Measurements from ENCODE around the gene EBF4.
"Not testable (repeated sequence)": the region's sequence is repeated elsewhere in the genome, so short reads cannot be mapped to it uniquely, and the experiment has no call there.

The EBF4 gene

GRCh38 chr20:2672446-2672845 is 20.1 kb upstream of the EBF4 start:
- Histone ChIP-seq H3K9me3 (ENCODE audit: control insufficient read depth in 2 of 2, low read length in 2 of 2) (no peaks in the 10 kb centered on the region), H3K27me3 (ENCODE audit: control insufficient read depth in 2 of 2, insufficient read depth in 2 of 2, low read length in 2 of 2) (no peaks in the 10 kb centered on the region), H3K9ac (ENCODE audit: low read depth in 1 of 2, low read length in 2 of 2) (no peak overlapping the region), H3K4me1 (ENCODE audit: control insufficient read depth in 2 of 2, insufficient read depth in 2 of 2, low read length in 2 of 2) (no peaks in the 10 kb centered on the region), H3K27ac (ENCODE audit: low read depth in 2 of 2, low read length in 2 of 2) (no peak overlapping the region), H3K36me3 (ENCODE audit: control insufficient read depth in 2 of 2, insufficient read depth in 2 of 2, low read length in 2 of 2) (no peaks in the 10 kb centered on the region), H3K4me3 (ENCODE audit: low read length in 2 of 2) (no peak overlapping the region)

- Histone ChIP-seq H3K4me3 (ENCODE audit: low read length in 2 of 2) (no peak overlapping the region), H3K9ac (ENCODE audit: low read depth in 1 of 2, low read length in 2 of 2) (no peak overlapping the region), H3K36me3 (ENCODE audit: control insufficient read depth in 2 of 2, insufficient read depth in 2 of 2, low read length in 2 of 2) (no peaks in the 10 kb centered on the region), H3K9me3 (ENCODE audit: control insufficient read depth in 2 of 2, low read length in 2 of 2) (no peaks in the 10 kb centered on the region), H3K27me3 (ENCODE audit: control insufficient read depth in 2 of 2, insufficient read depth in 2 of 2, low read length in 2 of 2) (no peaks in the 10 kb centered on the region), H3K27ac (ENCODE audit: low read depth in 2 of 2, low read length in 2 of 2) (no peak overlapping the region), H3K4me1 (ENCODE audit: control insufficient read depth in 2 of 2, insufficient read depth in 2 of 2, low read length in 2 of 2) (no peaks in the 10 kb centered on the region)
Observed at GRCh38 chr20:2673453-2673852, 19.1 kb upstream of the EBF4 start.

- Histone ChIP-seq H3K4me3 (ENCODE audit: low read length in 2 of 2) (no peak overlapping the region), H3K27me3 (ENCODE audit: control insufficient read depth in 2 of 2, insufficient read depth in 2 of 2, low read length in 2 of 2) (no peaks in the 10 kb centered on the region), H3K9me3 (ENCODE audit: control insufficient read depth in 2 of 2, low read length in 2 of 2) (no peaks in the 10 kb centered on the region), H3K9ac (ENCODE audit: low read depth in 1 of 2, low read length in 2 of 2) (no peak overlapping the region), H3K27ac (ENCODE audit: low read depth in 2 of 2, low read length in 2 of 2) (no peak overlapping the region), H3K4me1 (ENCODE audit: control insufficient read depth in 2 of 2, insufficient read depth in 2 of 2, low read length in 2 of 2) (no peaks in the 10 kb centered on the region), H3K36me3 (ENCODE audit: control insufficient read depth in 2 of 2, insufficient read depth in 2 of 2, low read length in 2 of 2) (no peaks in the 10 kb centered on the region)
Observed at GRCh38 chr20:2680046-2680445, 12.5 kb upstream of the EBF4 start.

GRCh38 chr20:2682040-2682439 is 10.5 kb upstream of the EBF4 start:
- not testable (repeated sequence) for H3K36me3 ChIP-seq (ENCODE audit: control insufficient read depth in 2 of 2, insufficient read depth in 2 of 2, low read length in 2 of 2); H3K4me3 ChIP-seq (ENCODE audit: low read length in 2 of 2); H3K27ac ChIP-seq (ENCODE audit: low read depth in 2 of 2, low read length in 2 of 2); H3K27me3 ChIP-seq (ENCODE audit: control insufficient read depth in 2 of 2, insufficient read depth in 2 of 2, low read length in 2 of 2); H3K9me3 ChIP-seq (ENCODE audit: control insufficient read depth in 2 of 2, low read length in 2 of 2); H3K4me1 ChIP-seq (ENCODE audit: control insufficient read depth in 2 of 2, insufficient read depth in 2 of 2, low read length in 2 of 2); H3K9ac ChIP-seq (ENCODE audit: low read depth in 1 of 2, low read length in 2 of 2)

GRCh38 chr20:2684817-2685216 is 7.8 kb upstream of the EBF4 start:
- H3K36me3 ChIP-seq (ENCODE audit: control insufficient read depth in 2 of 2, insufficient read depth in 2 of 2, low read length in 2 of 2); H3K9me3 ChIP-seq (ENCODE audit: control insufficient read depth in 2 of 2, low read length in 2 of 2); H3K4me3 ChIP-seq (ENCODE audit: low read length in 2 of 2); H3K9ac ChIP-seq (ENCODE audit: low read depth in 1 of 2, low read length in 2 of 2); H3K27ac ChIP-seq (ENCODE audit: low read depth in 2 of 2, low read length in 2 of 2); H3K4me1 ChIP-seq (ENCODE audit: control insufficient read depth in 2 of 2, insufficient read depth in 2 of 2, low read length in 2 of 2): not testable (repeated sequence)
- H3K27me3 ChIP-seq (ENCODE audit: control insufficient read depth in 2 of 2, insufficient read depth in 2 of 2, low read length in 2 of 2), result peaks cover 9 to 15% of the 10 kb centered on the region in 2 donors

GRCh38 chr20:2687514-2687913 is 5.1 kb upstream of the EBF4 start:
- no peak overlapping the region for H3K4me3 ChIP-seq (ENCODE audit: low read length in 2 of 2)
- H3K27ac ChIP-seq (ENCODE audit: low read depth in 2 of 2, low read length in 2 of 2), result no peak overlapping the region
- no peaks in the 10 kb centered on the region for H3K36me3 ChIP-seq (ENCODE audit: control insufficient read depth in 2 of 2, insufficient read depth in 2 of 2, low read length in 2 of 2)
- no peak overlapping the region for H3K9ac ChIP-seq (ENCODE audit: low read depth in 1 of 2, low read length in 2 of 2)
- H3K27me3 ChIP-seq (ENCODE audit: control insufficient read depth in 2 of 2, insufficient read depth in 2 of 2, low read length in 2 of 2), result peaks cover 21 to 35% of the 10 kb centered on the region in 2 donors
- H3K4me1 ChIP-seq (ENCODE audit: control insufficient read depth in 2 of 2, insufficient read depth in 2 of 2, low read length in 2 of 2), result peaks cover 0 to 6% of the 10 kb centered on the region in 2 donors
- H3K9me3 ChIP-seq (ENCODE audit: control insufficient read depth in 2 of 2, low read length in 2 of 2), result no peaks in the 10 kb centered on the region

- no peaks in the 10 kb centered on the region for H3K36me3 ChIP-seq (ENCODE audit: control insufficient read depth in 2 of 2, insufficient read depth in 2 of 2, low read length in 2 of 2)
- no peak overlapping the region for H3K4me3 ChIP-seq (ENCODE audit: low read length in 2 of 2)
- H3K9me3 ChIP-seq (ENCODE audit: control insufficient read depth in 2 of 2, low read length in 2 of 2), result no peaks in the 10 kb centered on the region
- no peak overlapping the region for H3K9ac ChIP-seq (ENCODE audit: low read depth in 1 of 2, low read length in 2 of 2)
- peaks cover 21 to 35% of the 10 kb centered on the region in 2 donors for H3K27me3 ChIP-seq (ENCODE audit: control insufficient read depth in 2 of 2, insufficient read depth in 2 of 2, low read length in 2 of 2)
- H3K4me1 ChIP-seq (ENCODE audit: control insufficient read depth in 2 of 2, insufficient read depth in 2 of 2, low read length in 2 of 2), result peaks cover 0 to 6% of the 10 kb centered on the region in 2 donors
- no peak overlapping the region for H3K27ac ChIP-seq (ENCODE audit: low read depth in 2 of 2, low read length in 2 of 2)
Observed at GRCh38 chr20:2688041-2688591, 4.5 kb upstream of the EBF4 start.

- Histone ChIP-seq H3K27ac (ENCODE audit: low read depth in 2 of 2, low read length in 2 of 2) (no peak overlapping the region), H3K9me3 (ENCODE audit: control insufficient read depth in 2 of 2, low read length in 2 of 2) (no peaks in the 10 kb centered on the region), H3K4me3 (ENCODE audit: low read length in 2 of 2) (no peak overlapping the region), H3K4me1 (ENCODE audit: control insufficient read depth in 2 of 2, insufficient read depth in 2 of 2, low read length in 2 of 2) (peaks cover 0 to 6% of the 10 kb centered on the region in 2 donors), H3K9ac (ENCODE audit: low read depth in 1 of 2, low read length in 2 of 2) (no peak overlapping the region), H3K27me3 (ENCODE audit: control insufficient read depth in 2 of 2, insufficient read depth in 2 of 2, low read length in 2 of 2) (peaks cover 31 to 45% of the 10 kb centered on the region in 2 donors), H3K36me3 (ENCODE audit: control insufficient read depth in 2 of 2, insufficient read depth in 2 of 2, low read length in 2 of 2) (no peaks in the 10 kb centered on the region)
Observed at GRCh38 chr20:2690213-2690612, 2.4 kb upstream of the EBF4 start.

- no peaks in the 10 kb centered on the region for H3K9me3 ChIP-seq (ENCODE audit: control insufficient read depth in 2 of 2, low read length in 2 of 2)
- no peak overlapping the region for H3K4me3 ChIP-seq (ENCODE audit: low read length in 2 of 2)
- peaks cover 0 to 6% of the 10 kb centered on the region in 2 donors for H3K4me1 ChIP-seq (ENCODE audit: control insufficient read depth in 2 of 2, insufficient read depth in 2 of 2, low read length in 2 of 2)
- H3K9ac ChIP-seq (ENCODE audit: low read depth in 1 of 2, low read length in 2 of 2), result no peak overlapping the region
- H3K36me3 ChIP-seq (ENCODE audit: control insufficient read depth in 2 of 2, insufficient read depth in 2 of 2, low read length in 2 of 2), result no peaks in the 10 kb centered on the region
- H3K27me3 ChIP-seq (ENCODE audit: control insufficient read depth in 2 of 2, insufficient read depth in 2 of 2, low read length in 2 of 2), result peaks cover 32 to 50% of the 10 kb centered on the region in 2 donors
- H3K27ac ChIP-seq (ENCODE audit: low read depth in 2 of 2, low read length in 2 of 2), result no peak overlapping the region
Observed at GRCh38 chr20:2690718-2691117, 1.9 kb upstream of the EBF4 start.

GRCh38 chr20:2691127-2691526 is 1.5 kb upstream of the EBF4 start:
- no peak overlapping the region for H3K27ac ChIP-seq (ENCODE audit: low read depth in 2 of 2, low read length in 2 of 2)
- peaks cover 0 to 6% of the 10 kb centered on the region in 2 donors for H3K4me1 ChIP-seq (ENCODE audit: control insufficient read depth in 2 of 2, insufficient read depth in 2 of 2, low read length in 2 of 2)
- no peaks in the 10 kb centered on the region for H3K9me3 ChIP-seq (ENCODE audit: control insufficient read depth in 2 of 2, low read length in 2 of 2)
- no peak overlapping the region for H3K4me3 ChIP-seq (ENCODE audit: low read length in 2 of 2)
- no peak overlapping the region for H3K9ac ChIP-seq (ENCODE audit: low read depth in 1 of 2, low read length in 2 of 2)
- H3K27me3 ChIP-seq (ENCODE audit: control insufficient read depth in 2 of 2, insufficient read depth in 2 of 2, low read length in 2 of 2), result peaks cover 32 to 50% of the 10 kb centered on the region in 2 donors
- no peaks in the 10 kb centered on the region for H3K36me3 ChIP-seq (ENCODE audit: control insufficient read depth in 2 of 2, insufficient read depth in 2 of 2, low read length in 2 of 2)

- Histone ChIP-seq H3K9ac (ENCODE audit: low read depth in 1 of 2, low read length in 2 of 2) (peak overlapping the region in 1 of 2 donors; percentile 57), H3K27ac (ENCODE audit: low read depth in 2 of 2, low read length in 2 of 2) (no peak overlapping the region)
Observed at GRCh38 chr20:2691663-2692035, 931 bp upstream of the EBF4 start.

More at GRCh38 chr20:2691663-2692035, 931 bp upstream of the EBF4 start:
- Histone ChIP-seq H3K36me3 (ENCODE audit: control insufficient read depth in 2 of 2, insufficient read depth in 2 of 2, low read length in 2 of 2) (no peaks in the 10 kb centered on the region), H3K27me3 (ENCODE audit: control insufficient read depth in 2 of 2, insufficient read depth in 2 of 2, low read length in 2 of 2) (peaks cover 32 to 50% of the 10 kb centered on the region in 2 donors), H3K9me3 (ENCODE audit: control insufficient read depth in 2 of 2, low read length in 2 of 2) (no peaks in the 10 kb centered on the region), H3K4me3 (ENCODE audit: low read length in 2 of 2) (peak overlapping the region; percentile 52 to 62), H3K4me1 (ENCODE audit: control insufficient read depth in 2 of 2, insufficient read depth in 2 of 2, low read length in 2 of 2) (peaks cover 0 to 6% of the 10 kb centered on the region in 2 donors)
